ENCODE results near the gene LRRC47.
A peak's percentile ranks its signal among the peaks of the same experiment; 100 is the strongest.

The LRRC47 gene

GRCh38 chr1:3796215-3797061 lies at the start of gene LRRC47:
Gene LRRC47 (minus strand): TSS chr1:3796498. CDS start chr1:3796476, 22 bp downstream.
- peak; percentile 96 for DNase-seq

- no peak for DNase-seq
These were observed 46.6 kb upstream of the LRRC47 start for GRCh38 chr1:3842912-3843311.

- DNase-seq: no peak
These were observed 45.2 kb upstream of the LRRC47 start for GRCh38 chr1:3841491-3841890.

- no peak for DNase-seq
These were observed 42.5 kb upstream of the LRRC47 start for GRCh38 chr1:3838788-3839187.

GRCh38 chr1:3837685-3838084 lies 41.4 kb upstream of the LRRC47 start:
- no peak for DNase-seq

- DNase-seq: no peak
These were observed 40.9 kb upstream of the LRRC47 start for GRCh38 chr1:3837200-3837599.

- no peak for DNase-seq
These were observed 40.1 kb upstream of the LRRC47 start for GRCh38 chr1:3836421-3836820.

- no peak for DNase-seq
These were observed 38.4 kb upstream of the LRRC47 start for GRCh38 chr1:3834701-3835100.

- DNase-seq: no peak
These were observed 35.4 kb upstream of the LRRC47 start for GRCh38 chr1:3831689-3832088.

- DNase-seq: no peak
These were observed 32.1 kb upstream of the LRRC47 start for GRCh38 chr1:3828391-3828790.

- no peak for DNase-seq
These were observed 31.6 kb upstream of the LRRC47 start for GRCh38 chr1:3827813-3828307.

GRCh38 chr1:3825356-3825755 lies 29.1 kb upstream of the LRRC47 start:
- DNase-seq: no peak

- no peak for DNase-seq
These were observed 28.4 kb upstream of the LRRC47 start for GRCh38 chr1:3824650-3825049.

- no peak for DNase-seq
These were observed 26.1 kb upstream of the LRRC47 start for GRCh38 chr1:3822421-3822820.

- no peak for DNase-seq
These were observed 25.6 kb upstream of the LRRC47 start for GRCh38 chr1:3821908-3822307.

- DNase-seq: no peak
These were observed 25.1 kb upstream of the LRRC47 start for GRCh38 chr1:3821447-3821846.

GRCh38 chr1:3821004-3821403 lies 24.7 kb upstream of the LRRC47 start:
- no peak for DNase-seq

- no peak for DNase-seq
These were observed 24.0 kb upstream of the LRRC47 start for GRCh38 chr1:3820316-3820715.

- DNase-seq: no peak
These were observed 23.5 kb upstream of the LRRC47 start for GRCh38 chr1:3819771-3820200.

GRCh38 chr1:3817821-3818597 lies 21.7 kb upstream of the LRRC47 start:
- DNase-seq: no peak

- no peak for DNase-seq
These were observed 20.9 kb upstream of the LRRC47 start for GRCh38 chr1:3817138-3817740.

GRCh38 chr1:3816331-3817137 lies 20.2 kb upstream of the LRRC47 start:
- no peak for DNase-seq
